Mammary epithelial cell (primary cell): ENCODE measurements around the gene HDGFL3.

Source experiments
- EZH2 ChIP-seq: IDR thresholded peaks from 2 replicates; pipeline ENCODE4 v1.6.1; 2012; ENCODE audit warnings: low read length, inconsistent platforms, borderline replicate concordance
- TF ChIP-seq, protein P1 (sequence below), 2 donors: IDR thresholded peaks in 1 of 2; conservative IDR thresholded peaks in 1 of 2; 2 replicates each; pipeline ENCODE4 v1.5.1; 2011 to 2012; ENCODE audit warnings: inconsistent platforms in 2 of 2, low read length in 2 of 2, mild to moderate bottlenecking in 2 of 2, control low read depth in 1 of 2, low read depth in 1 of 2; ENCODE audit not compliant: insufficient read depth in 1 of 2; ENCODE audit errors: extremely low read depth in 1 of 2

DNA sequence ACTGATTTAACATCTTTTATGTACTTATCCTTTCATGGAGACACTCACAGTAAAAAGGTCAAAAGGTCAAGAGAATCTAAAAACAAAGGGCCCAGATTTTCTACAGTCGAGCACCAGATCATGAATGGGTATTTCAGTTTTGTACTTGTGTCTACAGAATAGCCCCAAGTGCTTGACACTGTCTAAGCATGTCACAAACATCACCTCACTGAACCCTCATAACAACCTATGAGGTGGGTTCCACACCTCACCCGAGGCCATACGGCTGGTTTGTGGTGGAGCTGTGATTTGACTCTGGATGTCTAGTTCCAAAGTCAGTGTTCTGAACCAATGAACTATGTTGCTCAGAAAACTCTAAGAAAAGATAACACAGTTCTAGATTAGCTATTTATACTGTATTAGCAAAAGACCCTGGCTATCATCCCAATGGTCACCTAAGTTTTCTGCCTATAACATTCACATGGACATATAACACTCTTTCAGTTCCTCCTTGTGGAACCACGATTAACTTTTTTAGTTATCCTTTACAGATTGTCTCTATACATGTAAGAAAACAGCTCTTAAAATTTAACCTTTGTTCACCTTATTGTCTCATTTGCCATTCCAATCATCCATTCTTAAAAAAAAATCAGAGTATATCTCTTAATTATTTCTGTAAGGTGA lies 74.6 kb downstream of the HDGFL3 start:
- TF ChIP-seq, protein P1, sequence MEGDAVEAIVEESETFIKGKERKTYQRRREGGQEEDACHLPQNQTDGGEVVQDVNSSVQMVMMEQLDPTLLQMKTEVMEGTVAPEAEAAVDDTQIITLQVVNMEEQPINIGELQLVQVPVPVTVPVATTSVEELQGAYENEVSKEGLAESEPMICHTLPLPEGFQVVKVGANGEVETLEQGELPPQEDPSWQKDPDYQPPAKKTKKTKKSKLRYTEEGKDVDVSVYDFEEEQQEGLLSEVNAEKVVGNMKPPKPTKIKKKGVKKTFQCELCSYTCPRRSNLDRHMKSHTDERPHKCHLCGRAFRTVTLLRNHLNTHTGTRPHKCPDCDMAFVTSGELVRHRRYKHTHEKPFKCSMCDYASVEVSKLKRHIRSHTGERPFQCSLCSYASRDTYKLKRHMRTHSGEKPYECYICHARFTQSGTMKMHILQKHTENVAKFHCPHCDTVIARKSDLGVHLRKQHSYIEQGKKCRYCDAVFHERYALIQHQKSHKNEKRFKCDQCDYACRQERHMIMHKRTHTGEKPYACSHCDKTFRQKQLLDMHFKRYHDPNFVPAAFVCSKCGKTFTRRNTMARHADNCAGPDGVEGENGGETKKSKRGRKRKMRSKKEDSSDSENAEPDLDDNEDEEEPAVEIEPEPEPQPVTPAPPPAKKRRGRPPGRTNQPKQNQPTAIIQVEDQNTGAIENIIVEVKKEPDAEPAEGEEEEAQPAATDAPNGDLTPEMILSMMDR (conservative IDR thresholded peaks at IDR 0.05 in 1 of 2, IDR thresholded peaks at IDR 0.05 in 1 of 2; ENCODE audit: extremely low read depth in 1 of 2, insufficient read depth in 1 of 2, low read depth in 1 of 2, low read length in 2 of 2) = no peak
- TF ChIP-seq EZH2 = no peak
